Lung (tissue), 12 donors: Measurements from ENCODE around the gene ARHGDIB. TPM values are rescaled to one million over a fixed set of nuclear protein-coding genes. Genes with fewer than 3 reads are reported as not detected.
A peak's percentile ranks its signal among the peaks of the same experiment; 100 is the strongest.

Source experiments
- ATAC-seq: fragments of 200-7000 bp; cut with Tn5 transposase; one replicate; pipeline ENCODE4 v1.9.1; 2020; ENCODE audit warnings: moderate number of reproducible peaks; ENCODE audit not compliant: insufficient read depth, low FRiP score
- DNase-seq, 3 donors: peaks; one replicate each; pipeline ENCODE4 v3.0.0-alpha.2; 2013 to 2017
- H3K27ac ChIP-seq, 2 donors: one replicate each; pipeline ENCODE4 v1.5.1; 2013; ENCODE audit warnings: mild to moderate bottlenecking in 2 of 2, moderate library complexity in 2 of 2, control low read depth in 1 of 2, inconsistent platforms in 1 of 2, low read depth in 1 of 2, low read length in 1 of 2
- H3K27me3 ChIP-seq, 3 donors: one replicate each; pipeline ENCODE4 v1.5.1; 2013; ENCODE audit warnings: low read length in 2 of 3; ENCODE audit not compliant: control insufficient read depth in 3 of 3, insufficient read depth in 3 of 3
- H3K36me3 ChIP-seq, 4 donors: one replicate each; pipeline ENCODE4 v1.5.1; 2013; ENCODE audit warnings: low read length in 4 of 4, mild to moderate bottlenecking in 1 of 4, moderate library complexity in 1 of 4; ENCODE audit not compliant: control insufficient read depth in 4 of 4, insufficient read depth in 4 of 4
- H3K4me1 ChIP-seq, 5 donors: one replicate each; pipeline ENCODE4 v1.5.1; 2013; ENCODE audit warnings: low read length in 5 of 5, mild to moderate bottlenecking in 2 of 5, moderate library complexity in 1 of 5; ENCODE audit not compliant: control insufficient read depth in 5 of 5, insufficient read depth in 5 of 5
- H3K4me3 ChIP-seq: one replicate; pipeline ENCODE4 v1.5.1; 2013; ENCODE audit warnings: mild to moderate bottlenecking, control low read depth, moderate library complexity
- H3K9ac ChIP-seq, 2 donors: one replicate each; pipeline ENCODE4 v1.5.1; 2013; ENCODE audit warnings: low read length in 2 of 2, control low read depth in 1 of 2; ENCODE audit not compliant: insufficient read depth in 1 of 2
- H3K9me3 ChIP-seq, 4 donors: one replicate each; pipeline ENCODE4 v1.5.1; 2013; ENCODE audit warnings: low read length in 3 of 4, mild to moderate bottlenecking in 1 of 4, moderate library complexity in 1 of 4; ENCODE audit not compliant: control insufficient read depth in 4 of 4, insufficient read depth in 3 of 4
- CTCF ChIP-seq: IDR thresholded peaks from 2 replicates; pipeline ENCODE4 v1.5.1; 2012; ENCODE audit warnings: mild to moderate bottlenecking; ENCODE audit errors: control extremely low read depth, extremely low read depth
- WGBS, 2 donors: extraction: QIAGEN DNeasy Blood & Tissue Kit; methylation state at CpG; one replicate each; pipeline ENCODE4 v1.1.7; 2013; 5-methylcytosine and 5-hydroxymethylcytosine counted together
- polyA plus RNA-seq, 2 donors: library from polyadenylated mRNA; stranded (reverse); fragments of 200-250 nt; gene quantifications; one replicate each; pipeline ENCODE4 v1.2.1, GENCODE V29; 2013
- total RNA-seq, 2 donors: library from RNA; depleted of rRNA in 1 of 2; stranded (reverse); fragments of >200 nt in 1 of 2; gene quantifications; one replicate each; pipeline ENCODE4 v1.2.1, GENCODE V29; 2014 to 2021
- donor health status: control.
- donor health status: control.
- donor health status: Bipolar disorder and iron deficiency.
- donor health status: healthy.
- donor health status: DM: yes; HTN: yes; CAD: no.

Gene ARHGDIB
- total and polyA plus RNA-seq, 4 donors = 66.5 to 597 (median 259) TPM

DNA sequence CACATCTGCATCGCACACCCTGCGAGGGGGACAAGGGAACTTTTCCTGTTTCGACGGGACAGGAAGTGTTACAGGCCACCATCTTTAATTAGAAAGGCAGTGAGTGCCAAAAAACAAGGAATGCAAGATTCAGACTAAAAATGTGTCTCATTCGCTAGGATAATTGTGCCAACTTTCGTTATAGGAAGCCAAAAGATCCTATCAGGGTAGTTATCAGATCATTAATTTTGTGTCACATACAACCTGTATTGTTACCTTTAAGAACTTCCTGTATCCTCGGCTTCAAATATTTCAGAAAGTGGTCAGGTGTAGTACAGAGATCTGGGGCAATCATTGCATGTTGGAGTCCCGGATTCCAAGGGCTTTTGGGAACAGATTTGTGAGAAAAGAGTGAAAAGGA lies 56.5 kb downstream of the ARHGDIB start:
- ATAC-seq (no peak), DNase-seq (peak in 1 of 3 donors; percentile 28)
- no peaks in the 10 kb centered on the region for H3K9me3 ChIP-seq
- TF ChIP-seq CTCF = no peak
- peaks cover 0 to 19% (median 12%) of the 10 kb centered on the region in 5 donors for H3K4me1 ChIP-seq
- H3K4me3 ChIP-seq = no peak overlapping the region
- H3K9ac ChIP-seq = no peak overlapping the region
- no peaks in the 10 kb centered on the region for H3K27me3 ChIP-seq
- peak overlapping the region; percentile 18 to 62 for H3K27ac ChIP-seq
- 57 to 58% methylated on average over 8 of the region's 8 CpGs for WGBS, 2 donors
- H3K36me3 ChIP-seq = no peaks in the 10 kb centered on the region

DNA sequence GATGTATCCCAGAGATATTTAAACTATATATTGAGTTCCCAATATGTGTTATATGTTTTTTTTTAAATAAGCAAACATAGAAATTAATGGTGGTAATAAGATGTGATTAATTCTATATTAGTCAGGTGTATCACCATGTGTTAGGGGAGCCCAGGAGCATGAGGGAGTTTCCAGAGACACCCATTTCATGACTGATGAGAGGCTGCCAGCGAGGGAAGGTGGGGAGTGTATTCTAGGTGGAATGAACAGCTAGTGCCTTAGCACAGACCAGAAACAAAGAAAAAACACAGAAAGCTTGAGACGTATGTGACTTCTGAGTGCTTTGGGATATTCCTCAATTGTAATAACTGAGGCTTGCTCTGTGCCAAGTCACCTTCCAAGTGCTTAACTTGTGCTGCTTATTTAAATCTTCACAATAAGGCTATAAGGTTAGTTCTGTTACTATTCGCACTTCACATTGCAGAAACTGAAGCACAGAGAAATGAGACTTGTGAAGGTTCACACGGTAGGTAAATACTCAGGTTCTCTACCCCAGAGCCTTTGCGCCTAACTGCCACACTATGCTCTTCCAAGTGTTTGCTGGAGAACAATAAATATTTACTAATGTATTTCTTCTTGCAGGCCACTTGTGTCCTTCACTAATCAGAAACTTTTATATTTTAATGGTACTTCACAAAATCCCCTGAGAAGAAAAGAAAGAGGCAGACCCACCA lies 57.9 kb downstream of the ARHGDIB start:
- DNase-seq (peak in 1 of 3 donors; percentile 44), ATAC-seq (no peak)
- H3K27ac ChIP-seq = peak overlapping the region in 1 of 2 donors; percentile 45
- H3K4me1 ChIP-seq = peaks cover 0 to 19% (median 12%) of the 10 kb centered on the region in 5 donors
- WGBS, 2 donors = 71 to 93% methylated on average over 5 of the region's 5 CpGs
- H3K27me3 ChIP-seq = no peaks in the 10 kb centered on the region
- H3K36me3 ChIP-seq = no peaks in the 10 kb centered on the region
- H3K9me3 ChIP-seq = no peaks in the 10 kb centered on the region
- no peak overlapping the region for H3K9ac ChIP-seq
- TF ChIP-seq CTCF = no peak
- no peak overlapping the region for H3K4me3 ChIP-seq

GRCh38 chr12:14902465-14902864 lies 58.9 kb downstream of the ARHGDIB start:
- TF ChIP-seq CTCF = no peak

GRCh38 chr12:14901228-14901562 lies 60.2 kb downstream of the ARHGDIB start:
- no peaks in the 10 kb centered on the region for H3K9me3 ChIP-seq
- DNase-seq = no peak
- H3K27me3 ChIP-seq = no peaks in the 10 kb centered on the region
- no peak overlapping the region for H3K9ac ChIP-seq
- no peaks in the 10 kb centered on the region for H3K36me3 ChIP-seq
- 75 to 93% methylated on average over 1 of the region's 1 CpG for WGBS, 2 donors
- H3K4me1 ChIP-seq = peaks cover 0 to 32% (median 12%) of the 10 kb centered on the region in 5 donors
- no peak overlapping the region for H3K27ac ChIP-seq
- no peak for TF ChIP-seq CTCF
- no peak for ATAC-seq
- no peak overlapping the region for H3K4me3 ChIP-seq

More at GRCh38 chr12:14902465-14902864, 58.9 kb downstream of the ARHGDIB start:
- Histone ChIP-seq H3K9me3 (no peaks in the 10 kb centered on the region), H3K4me1 (peaks cover 0 to 23% (median 12%) of the 10 kb centered on the region in 5 donors), H3K27me3 (no peaks in the 10 kb centered on the region), H3K36me3 (no peaks in the 10 kb centered on the region), H3K27ac (no peak overlapping the region), H3K9ac (no peak overlapping the region), H3K4me3 (no peak overlapping the region)
- no peak for ATAC-seq
- no peak for DNase-seq
- WGBS, 2 donors = 40 to 45% methylated on average over 2 of the region's 2 CpGs
